DMS153 (cell line): ENCODE results near the gene NRG3.
"Not testable (repeated sequence)": the region's sequence is repeated elsewhere in the genome, so short reads cannot be mapped to it uniquely, and the experiment has no call there.

ENCODE experiments used
- DNase-seq: peaks from one replicate; lab custom pipeline; 2025; lab: John Stamatoyannopoulos, UW

NRG3 gene

GRCh38 chr10:82922755-82923154 is 1047.8 kb downstream of the NRG3 start:
- DNase-seq, result no peak

- DNase-seq, result no peak
Measured at GRCh38 chr10:82924711-82925110, 1049.7 kb downstream of the NRG3 start.

GRCh38 chr10:82925547-82925946 is 1050.6 kb downstream of the NRG3 start:
- no peak for DNase-seq

- DNase-seq, result no peak
Measured at GRCh38 chr10:82932451-82932850, 1057.5 kb downstream of the NRG3 start.

GRCh38 chr10:82934429-82934828 is 1059.4 kb downstream of the NRG3 start:
- no peak for DNase-seq

- DNase-seq, result no peak
Measured at GRCh38 chr10:82934947-82935346, 1060.0 kb downstream of the NRG3 start.

- DNase-seq, result no peak
Measured at GRCh38 chr10:82938331-82938730, 1063.3 kb downstream of the NRG3 start.

GRCh38 chr10:82942286-82943099 is 1067.5 kb downstream of the NRG3 start:
- no peak for DNase-seq

- DNase-seq, result no peak
Measured at GRCh38 chr10:82943142-82943541, 1068.1 kb downstream of the NRG3 start.

GRCh38 chr10:82949816-82950575 is 1075.0 kb downstream of the NRG3 start:
- no peak for DNase-seq

- no peak for DNase-seq
Measured at GRCh38 chr10:82953331-82953730, 1078.3 kb downstream of the NRG3 start.

GRCh38 chr10:82953909-82954308 is 1078.9 kb downstream of the NRG3 start:
- DNase-seq, result no peak

- DNase-seq, result not testable (repeated sequence)
Measured at GRCh38 chr10:82960421-82961060, 1085.5 kb downstream of the NRG3 start.

GRCh38 chr10:82961864-82962263 is 1086.9 kb downstream of the NRG3 start:
- no peak for DNase-seq

- DNase-seq, result no peak
Measured at GRCh38 chr10:82966130-82966529, 1091.1 kb downstream of the NRG3 start.

GRCh38 chr10:82968533-82968932 is 1093.5 kb downstream of the NRG3 start:
- no peak for DNase-seq

- no peak for DNase-seq
Measured at GRCh38 chr10:82969405-82969804, 1094.4 kb downstream of the NRG3 start.

- DNase-seq, result no peak
Measured at GRCh38 chr10:82980321-82980720, 1105.3 kb downstream of the NRG3 start.

GRCh38 chr10:82981137-82981723 is 1106.2 kb downstream of the NRG3 start:
- no peak for DNase-seq

GRCh38 chr10:82982110-82982608 is 1107.2 kb downstream of the NRG3 start:
- DNase-seq, result no peak

- no peak for DNase-seq
Measured at GRCh38 chr10:82986216-82986615, 1111.2 kb downstream of the NRG3 start.

- not testable (repeated sequence) for DNase-seq
Measured at GRCh38 chr10:83006479-83006878, 1131.5 kb downstream of the NRG3 start.
